Measurements from ENCODE around the gene ARHGEF17.

ARHGEF17 gene

GRCh38 chr11:73283276-73284000 is 24.6 kb upstream of the ARHGEF17 start:
- TF ChIP-seq CTCF (IDR thresholded peaks at IDR 0.05; ENCODE audit: extremely low read depth, insufficient read depth, missing control alignments): no peak
- no peak for DNase-seq (ENCODE audit: low spot score)
- in situ Hi-C loops (cut with MboI; ENCODE audit: low pct_unique_long_range_greater_than_20kb, low sequenced_read_pairs, unreplicated experiment): no loop called here

DNA sequence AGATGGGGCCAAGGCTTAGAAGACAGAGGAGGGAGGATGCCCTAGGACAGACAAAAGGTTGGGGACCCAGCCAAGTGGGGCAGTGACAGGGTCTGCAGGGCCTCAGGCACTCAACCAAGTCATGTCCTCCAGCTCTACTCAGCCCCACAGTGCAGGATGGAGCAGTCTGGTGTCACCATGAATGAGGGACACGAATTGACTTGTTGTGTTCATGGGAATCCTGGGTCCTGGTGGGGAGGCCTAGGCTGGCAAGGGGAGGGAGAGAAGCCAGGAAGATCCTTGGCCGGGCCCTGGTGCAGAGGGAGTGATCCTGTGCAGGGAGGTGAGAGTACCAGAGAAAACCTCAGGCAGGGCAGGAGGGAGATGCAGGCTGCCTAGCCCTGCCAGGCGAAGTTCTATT is 24.0 kb upstream of the ARHGEF17 start:
- DNase-seq (ENCODE audit: low spot score): no peak
- in situ Hi-C loops (cut with MboI; ENCODE audit: low pct_unique_long_range_greater_than_20kb, low sequenced_read_pairs, unreplicated experiment): no loop called here
- TF ChIP-seq CTCF (IDR thresholded peaks at IDR 0.05; ENCODE audit: extremely low read depth, insufficient read depth, missing control alignments): no peak

GRCh38 chr11:73285721-73286120 is 22.4 kb upstream of the ARHGEF17 start:
- in situ Hi-C loops (cut with MboI; ENCODE audit: low pct_unique_long_range_greater_than_20kb, low sequenced_read_pairs, unreplicated experiment): no loop called here
- DNase-seq (ENCODE audit: low spot score): no peak
- TF ChIP-seq CTCF (IDR thresholded peaks at IDR 0.05; ENCODE audit: extremely low read depth, insufficient read depth, missing control alignments): no peak

DNA sequence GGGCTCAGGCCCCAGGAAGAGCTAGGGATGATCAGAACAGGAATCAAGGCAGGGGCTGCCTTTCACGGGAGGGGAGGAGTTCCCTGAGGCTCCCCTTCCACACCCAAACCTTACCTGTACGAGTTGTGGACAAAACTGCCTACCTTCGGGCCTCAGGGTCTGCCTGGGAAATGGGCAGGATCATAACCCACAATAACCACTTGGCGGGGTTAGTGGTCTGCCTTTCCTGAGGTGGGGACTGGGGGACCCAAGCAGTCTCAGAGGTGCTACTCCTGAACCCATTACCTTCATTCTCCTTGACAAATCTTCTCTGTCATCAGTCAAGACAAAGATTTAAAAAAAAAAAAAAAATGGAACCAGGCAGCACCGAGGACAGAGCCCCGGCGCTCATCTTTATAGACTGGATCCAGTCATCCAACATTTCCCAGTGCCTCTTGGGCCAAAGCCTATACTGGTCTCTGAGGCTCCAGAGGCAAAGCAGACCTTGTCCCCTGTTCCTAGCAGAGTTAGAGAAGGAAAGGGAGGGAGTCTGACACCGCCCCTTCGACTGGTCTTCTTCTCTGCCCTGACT is 21.8 kb upstream of the ARHGEF17 start:
- in situ Hi-C loops (cut with MboI; ENCODE audit: low pct_unique_long_range_greater_than_20kb, low sequenced_read_pairs, unreplicated experiment): no loop called here
- no peak for DNase-seq (ENCODE audit: low spot score)
- no peak for TF ChIP-seq CTCF (IDR thresholded peaks at IDR 0.05; ENCODE audit: extremely low read depth, insufficient read depth, missing control alignments)

DNA sequence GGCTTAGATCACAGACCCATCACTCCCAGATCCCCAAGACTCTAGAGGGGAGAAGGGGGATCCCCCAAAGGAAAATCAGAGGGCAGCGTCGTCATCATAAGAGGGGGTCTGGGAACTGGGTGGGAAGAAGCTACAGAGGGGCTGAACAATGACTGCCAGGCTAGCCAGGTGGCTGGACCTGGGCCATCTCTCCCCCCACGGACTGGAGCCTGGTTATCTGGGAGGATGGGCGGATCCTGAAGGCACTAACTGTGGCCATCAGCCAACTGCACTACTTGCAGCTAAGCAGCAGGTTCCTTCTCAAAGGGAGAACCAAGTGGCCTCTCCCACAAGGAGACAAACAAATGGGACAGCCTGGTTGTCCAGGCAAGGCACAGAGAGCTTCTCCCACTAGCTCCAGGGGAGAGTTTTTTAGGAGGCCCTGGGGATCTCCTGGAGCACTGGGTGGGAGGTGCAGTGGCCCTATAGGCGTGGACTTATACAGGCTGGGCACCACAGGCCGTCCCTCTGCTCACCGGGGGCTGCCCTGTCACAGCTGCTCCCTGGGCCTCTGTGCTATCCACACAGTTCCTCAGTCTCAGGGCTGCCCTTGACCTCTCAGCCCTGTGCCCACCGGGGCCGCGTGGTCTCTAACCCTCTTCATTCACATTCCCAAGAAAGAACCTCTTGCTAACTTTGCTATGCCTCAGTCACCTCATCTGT is 20.5 kb upstream of the ARHGEF17 start:
- in situ Hi-C loops (cut with MboI; ENCODE audit: low pct_unique_long_range_greater_than_20kb, low sequenced_read_pairs, unreplicated experiment): no loop called here
- no peak for TF ChIP-seq CTCF (IDR thresholded peaks at IDR 0.05; ENCODE audit: extremely low read depth, insufficient read depth, missing control alignments)
- DNase-seq (ENCODE audit: low spot score): no peak

GRCh38 chr11:73288192-73288872 is 19.7 kb upstream of the ARHGEF17 start:
- DNase-seq (ENCODE audit: low spot score): no peak
- in situ Hi-C loops (cut with MboI; ENCODE audit: low pct_unique_long_range_greater_than_20kb, low sequenced_read_pairs, unreplicated experiment): no loop called here
- TF ChIP-seq CTCF (IDR thresholded peaks at IDR 0.05; ENCODE audit: extremely low read depth, insufficient read depth, missing control alignments): no peak

Measured in GM13977 (cell line).